HEK293 (cell line): ENCODE data around the gene IGFBP5.

Source experiments
- CTCF ChIA-PET: fragments of 350-600 bp; formaldehyde crosslinking; extraction: SDS; loops from one replicate; lab custom pipeline; 2021; ENCODE audit warnings: antibody characterized with exemption; lab: Yijun Ruan, JAX
- POLR2A ChIA-PET: fragments of 300-600 bp; formaldehyde crosslinking; extraction: SDS; loops from one replicate; lab custom pipeline; 2020; ENCODE audit warnings: antibody characterized with exemption, inconsistent platforms; lab: Yijun Ruan, JAX
- H3K27ac ChIP-seq: fragments of 200-500 bp; sonication (Bioruptor generic); 2 replicates; pipeline ENCODE4 v1.5.1; 2014; ENCODE audit warnings: low read depth, low read length, control low read depth, inconsistent platforms; ENCODE audit errors: extremely low read depth
- H3K36me3 ChIP-seq, 2 experiments: fragments of 200-500 bp in 1 of 2; sonication (Bioruptor generic) in 1 of 2; 1 replicate in 1 of 2; 2 replicates in 1 of 2; pipeline ENCODE4 v1.5.1; 2014 to 2017; ENCODE audit warnings: inconsistent platforms in 2 of 2, low read length in 2 of 2; ENCODE audit not compliant: control insufficient read depth in 2 of 2, insufficient read depth in 1 of 2
- H3K4me1 ChIP-seq: fragments of 200-500 bp; sonication (Bioruptor generic); 2 replicates; pipeline ENCODE4 v1.5.1; 2014; ENCODE audit warnings: mild to moderate bottlenecking, low read length, inconsistent platforms; ENCODE audit not compliant: control insufficient read depth, insufficient read depth
- H3K4me3 ChIP-seq: 2 replicates; pipeline ENCODE4 v1.5.1; 2011; ENCODE audit warnings: low read depth, mild to moderate bottlenecking, control low read depth, low read length, moderate library complexity
- H3K9me3 ChIP-seq: fragments of 200-500 bp; sonication (Bioruptor generic); 2 replicates; pipeline ENCODE4 v1.5.1; 2014; ENCODE audit warnings: low read depth, low read length, inconsistent platforms; ENCODE audit not compliant: control insufficient read depth, insufficient read depth
- EGR2 ChIP-seq: fragments of 450-650 bp; formaldehyde crosslinking; IDR thresholded peaks from 2 replicates; pipeline ENCODE4 v1.5.1; 2016; ENCODE audit warnings: low read depth, missing biosample characterization, missing genetic modification characterization
- KLF1 ChIP-seq: fragments of 450-650 bp; formaldehyde crosslinking; IDR thresholded peaks from 2 replicates; pipeline ENCODE4 v1.5.1; 2016; ENCODE audit warnings: missing biosample characterization, missing genetic modification characterization
- KLF17 ChIP-seq: fragments of 450-650 bp; formaldehyde crosslinking; IDR thresholded peaks from 2 replicates; pipeline ENCODE4 v1.5.1; 2016; ENCODE audit warnings: missing biosample characterization, missing genetic modification characterization
- OSR2 ChIP-seq: fragments of 450-650 bp; formaldehyde crosslinking; IDR thresholded peaks from 2 replicates; pipeline ENCODE4 v1.5.1; 2016; ENCODE audit warnings: missing biosample characterization, missing genetic modification characterization
- ZFHX2 ChIP-seq: fragments of 450-650 bp; formaldehyde crosslinking; conservative IDR thresholded peaks from 2 replicates; pipeline ENCODE4 v1.5.1; 2016; ENCODE audit warnings: missing biosample characterization, missing genetic modification characterization
- ZNF155 ChIP-seq: fragments of 450-650 bp; formaldehyde crosslinking; IDR thresholded peaks from 2 replicates; pipeline ENCODE4 v1.5.1; 2016; ENCODE audit warnings: missing biosample characterization, missing genetic modification characterization
- ZNF354C ChIP-seq: fragments of 450-650 bp; formaldehyde crosslinking; IDR thresholded peaks from 2 replicates; pipeline ENCODE4 v1.5.1; 2016; ENCODE audit warnings: missing biosample characterization, missing genetic modification characterization, low read depth, borderline replicate concordance
- ZNF362 ChIP-seq: fragments of 450-650 bp; formaldehyde crosslinking; IDR thresholded peaks from 2 replicates; pipeline ENCODE4 v1.5.1; 2016; ENCODE audit warnings: missing biosample characterization, missing genetic modification characterization
- ZNF391 ChIP-seq: fragments of 450-650 bp; formaldehyde crosslinking; IDR thresholded peaks from 2 replicates; pipeline ENCODE4 v1.5.1; 2016; ENCODE audit warnings: low read depth, missing biosample characterization, missing genetic modification characterization, borderline replicate concordance
- ZNF416 ChIP-seq: fragments of 450-650 bp; formaldehyde crosslinking; IDR thresholded peaks from 2 replicates; pipeline ENCODE4 v1.5.1; 2016; ENCODE audit warnings: missing biosample characterization, missing genetic modification characterization
- ZNF76 ChIP-seq: fragments of 450-650 bp; formaldehyde crosslinking; IDR thresholded peaks from 2 replicates; pipeline ENCODE4; 2016; ENCODE audit warnings: low read depth, missing biosample characterization, missing genetic modification characterization, borderline replicate concordance

The IGFBP5 gene

DNA sequence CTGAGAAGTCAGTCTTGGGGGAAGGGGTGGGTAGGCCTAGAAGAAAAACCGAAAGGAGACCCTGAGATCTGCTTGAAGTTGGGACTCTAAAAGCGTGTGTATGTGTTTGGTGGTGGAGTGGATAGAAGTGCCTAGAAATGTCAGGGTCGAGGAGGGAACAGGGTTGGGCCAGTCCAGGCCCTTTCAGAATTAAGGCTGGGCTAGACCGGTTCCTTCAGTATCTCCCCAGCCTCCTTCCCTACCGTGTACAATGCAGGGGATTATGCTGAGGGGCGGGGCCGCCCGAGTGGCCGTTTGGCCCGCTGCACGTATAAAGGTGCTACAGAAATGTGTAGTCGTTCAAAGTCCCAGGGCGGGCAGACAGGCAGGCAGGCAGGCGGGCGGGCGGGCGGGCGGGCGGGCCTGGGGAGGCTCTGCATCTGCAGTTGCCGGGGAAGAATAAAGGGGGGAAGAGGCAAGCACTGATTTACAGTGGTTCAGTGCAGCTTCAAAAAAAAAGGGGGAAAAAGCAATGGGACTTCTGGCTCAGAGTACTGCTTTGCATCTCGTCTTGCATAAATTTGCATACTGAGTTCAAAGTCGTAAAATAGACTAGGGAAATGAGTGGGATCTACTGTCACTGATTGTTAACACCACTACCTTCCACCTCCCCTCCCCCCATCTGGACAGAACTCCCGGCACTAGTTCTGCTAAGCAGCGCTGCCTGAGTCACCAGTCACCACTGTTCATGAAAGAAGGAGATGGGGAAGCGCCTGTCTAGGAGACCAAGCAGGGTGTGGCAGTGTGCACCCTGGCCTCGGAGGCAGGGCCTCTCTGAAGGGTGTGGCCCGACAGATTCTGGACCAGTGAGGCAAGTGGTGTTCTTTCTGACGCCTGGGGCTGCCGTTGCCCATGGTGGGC, 58.5 kb downstream of the IGFBP5 start:
- CTCF ChIA-PET = no interaction called here
- peak; percentile 36; the same call in 1 of the 2 replicates for TF ChIP-seq KLF17 (tag by site-specific recombination)
- TF ChIP-seq KLF1 (tag by site-specific recombination) = peak; percentile 62
- TF ChIP-seq ZNF362 (tag by site-specific recombination) = no peak
- no peak for TF ChIP-seq ZNF354C (tag by site-specific recombination)
- Histone ChIP-seq H3K9me3 (no peaks in the 10 kb centered on the region), H3K4me1 (peaks cover 19% of the 10 kb centered on the region), H3K36me3 (peaks cover 0 to 6% of the 10 kb centered on the region in 2 experiments; a peak in 2 of 3 replicates), H3K27ac (no peak overlapping the region), H3K4me3 (no peak overlapping the region)
- POLR2A ChIA-PET = interaction anchor here (1.0 kb wide), 1 partner anchor 13 kb away, joined by 3 read pairs; no protein-coding TSS in a partner anchor

DNA sequence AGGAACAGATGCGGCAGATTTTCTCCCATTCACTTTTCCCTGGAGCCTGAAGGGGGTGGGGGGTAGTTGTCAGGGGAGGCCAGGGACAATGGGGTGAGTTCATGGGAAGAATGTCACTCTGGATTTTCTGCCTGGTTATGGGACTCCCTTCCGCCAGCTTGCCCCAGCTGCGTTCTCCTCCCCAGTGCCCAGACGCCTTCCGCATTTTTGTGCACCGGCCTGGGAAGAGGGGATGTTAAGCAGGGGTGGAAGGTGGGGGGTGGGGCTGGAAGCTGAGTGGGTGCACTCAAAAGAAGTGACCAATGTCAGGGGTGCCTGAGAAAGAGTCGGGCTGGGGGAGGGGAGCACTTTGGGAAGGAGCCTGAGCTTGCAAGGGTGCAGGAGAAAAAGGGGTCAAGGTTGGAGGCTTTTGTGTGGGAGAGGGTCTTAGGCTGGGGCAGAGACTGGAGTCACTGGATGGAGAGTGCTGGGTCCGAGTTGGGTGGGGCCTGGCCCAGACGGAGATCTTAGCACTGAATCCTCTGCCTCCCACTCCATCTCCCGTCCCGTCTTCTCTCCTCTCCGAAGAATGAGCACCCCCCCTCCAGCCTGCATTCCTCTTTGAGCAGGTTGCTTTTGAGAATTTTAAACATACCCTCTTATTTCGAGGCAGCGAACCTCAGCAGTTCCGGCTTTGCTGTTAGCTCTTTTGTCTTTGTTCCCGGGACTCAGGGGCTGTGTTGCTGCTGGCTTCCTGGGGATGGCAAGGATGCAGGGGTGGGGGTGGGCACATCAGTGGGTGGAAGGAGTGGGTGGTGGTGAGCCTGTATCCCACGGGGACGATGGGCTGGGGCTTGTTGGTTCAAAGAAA, 59.4 kb downstream of the IGFBP5 start:
- TF ChIP-seq ZNF155 (tag by site-specific recombination) (no peak), EGR2 (tag by site-specific recombination) (peak; percentile 49; the same call in 1 of the 2 replicates), ZFHX2 (tag by site-specific recombination) (peak; percentile 71)
- no peaks in the 10 kb centered on the region for H3K9me3 ChIP-seq
- H3K27ac ChIP-seq = no peak overlapping the region
- CTCF ChIA-PET = interaction anchor here (0.7 to 1.4 kb wide), 3 partner anchors 15 to 117 kb away, joined by 3 to 6 read pairs (median 4); no protein-coding TSS in a partner anchor
- peaks cover 19% of the 10 kb centered on the region for H3K4me1 ChIP-seq
- H3K36me3 ChIP-seq = peaks cover 0 to 6% of the 10 kb centered on the region in 2 experiments; a peak in 2 of 3 replicates
- POLR2A ChIA-PET = no interaction called here
- no peak overlapping the region for H3K4me3 ChIP-seq

GRCh38 chr2:216635171-216635570, 60.2 kb downstream of the IGFBP5 start:
- Histone ChIP-seq H3K27ac (no peak overlapping the region), H3K4me1 (peaks cover 19% of the 10 kb centered on the region), H3K9me3 (no peaks in the 10 kb centered on the region), H3K36me3 (no peaks in the 10 kb centered on the region; a peak in 1 of 3 replicates), H3K4me3 (no peak overlapping the region)
- no peak for TF ChIP-seq OSR2 (tag by site-specific recombination)
- TF ChIP-seq ZNF391 (tag by site-specific recombination) = no peak
- TF ChIP-seq ZNF416 (tag by site-specific recombination) = no peak
- TF ChIP-seq ZNF76 (tag by site-specific recombination) = no peak
- ChIA-PET POLR2A (no interaction called here), CTCF (interaction anchor here (1.1 to 1.4 kb wide), 2 partner anchors 47 to 116 kb away, joined by 4 to 6 read pairs; no protein-coding TSS in a partner anchor)
